Activated T-cell treated with anti-CD3 and anti-CD28 coated beads, Interleukin-2, amount 50 U/mL, for 1 hour (primary cell): ENCODE measurements around the gene ECHDC3.

Source experiments
- DNase-seq: peaks from one replicate; pipeline ENCODE4 v3.0.0-alpha.2; 2020

The ECHDC3 gene

GRCh38 chr10:11787846-11788245 is 45.7 kb downstream of the ECHDC3 start:
- DNase-seq: no peak

GRCh38 chr10:11789306-11789705 is 47.1 kb downstream of the ECHDC3 start:
- DNase-seq: no peak

- no peak for DNase-seq
These were observed 47.8 kb downstream of the ECHDC3 start for GRCh38 chr10:11789956-11790355.

- no peak for DNase-seq
These were observed 51.7 kb downstream of the ECHDC3 start for GRCh38 chr10:11793762-11794479.

- DNase-seq: no peak
These were observed 52.4 kb downstream of the ECHDC3 start for GRCh38 chr10:11794566-11794965.

- DNase-seq: no peak
These were observed 53.1 kb downstream of the ECHDC3 start for GRCh38 chr10:11795101-11795920.

GRCh38 chr10:11796474-11796873 is 54.3 kb downstream of the ECHDC3 start:
- DNase-seq: no peak

- DNase-seq: no peak
These were observed 55.1 kb downstream of the ECHDC3 start for GRCh38 chr10:11797281-11797680.

- no peak for DNase-seq
These were observed 55.9 kb downstream of the ECHDC3 start for GRCh38 chr10:11797847-11798633.

- no peak for DNase-seq
These were observed 56.9 kb downstream of the ECHDC3 start for GRCh38 chr10:11798845-11799735.

- DNase-seq: no peak
These were observed 57.5 kb downstream of the ECHDC3 start for GRCh38 chr10:11799736-11800080.

- DNase-seq: no peak
These were observed 62.2 kb downstream of the ECHDC3 start for GRCh38 chr10:11804336-11804735.

- no peak for DNase-seq
These were observed 63.6 kb downstream of the ECHDC3 start for GRCh38 chr10:11805792-11806191.

- no peak for DNase-seq
These were observed 64.5 kb downstream of the ECHDC3 start for GRCh38 chr10:11806706-11807105.

GRCh38 chr10:11808808-11809207 is 66.6 kb downstream of the ECHDC3 start:
- DNase-seq: no peak

GRCh38 chr10:11810313-11810766 is 68.2 kb downstream of the ECHDC3 start:
- no peak for DNase-seq

GRCh38 chr10:11810973-11811372 is 68.8 kb downstream of the ECHDC3 start:
- DNase-seq: no peak

- no peak for DNase-seq
These were observed 71.0 kb downstream of the ECHDC3 start for GRCh38 chr10:11813177-11813576.
